Measurements from ENCODE around the gene RBMS3. TPM values are rescaled to one million over a fixed set of nuclear protein-coding genes. Genes with fewer than 3 reads are reported as not detected.

RBMS3 gene
- total RNA-seq, 1 donor from 2014 or later: 23.7 TPM

- H3K4me3 ChIP-seq (ENCODE audit: low read depth, low read length): no peak overlapping the region
- no peak for DNase-seq (ENCODE audit: low read depth)
- H3K27me3 ChIP-seq (ENCODE audit: control insufficient read depth, insufficient read depth, low read length): no peaks in the 10 kb centered on the region
- TF ChIP-seq, protein P1, sequence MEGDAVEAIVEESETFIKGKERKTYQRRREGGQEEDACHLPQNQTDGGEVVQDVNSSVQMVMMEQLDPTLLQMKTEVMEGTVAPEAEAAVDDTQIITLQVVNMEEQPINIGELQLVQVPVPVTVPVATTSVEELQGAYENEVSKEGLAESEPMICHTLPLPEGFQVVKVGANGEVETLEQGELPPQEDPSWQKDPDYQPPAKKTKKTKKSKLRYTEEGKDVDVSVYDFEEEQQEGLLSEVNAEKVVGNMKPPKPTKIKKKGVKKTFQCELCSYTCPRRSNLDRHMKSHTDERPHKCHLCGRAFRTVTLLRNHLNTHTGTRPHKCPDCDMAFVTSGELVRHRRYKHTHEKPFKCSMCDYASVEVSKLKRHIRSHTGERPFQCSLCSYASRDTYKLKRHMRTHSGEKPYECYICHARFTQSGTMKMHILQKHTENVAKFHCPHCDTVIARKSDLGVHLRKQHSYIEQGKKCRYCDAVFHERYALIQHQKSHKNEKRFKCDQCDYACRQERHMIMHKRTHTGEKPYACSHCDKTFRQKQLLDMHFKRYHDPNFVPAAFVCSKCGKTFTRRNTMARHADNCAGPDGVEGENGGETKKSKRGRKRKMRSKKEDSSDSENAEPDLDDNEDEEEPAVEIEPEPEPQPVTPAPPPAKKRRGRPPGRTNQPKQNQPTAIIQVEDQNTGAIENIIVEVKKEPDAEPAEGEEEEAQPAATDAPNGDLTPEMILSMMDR (IDR thresholded peaks at IDR 0.05; ENCODE audit: insufficient read depth, low read length, poor library complexity, severe bottlenecking): no peak
- H3K36me3 ChIP-seq (ENCODE audit: control insufficient read depth, insufficient read depth, low read length): no peaks in the 10 kb centered on the region
These were observed 638.7 kb downstream of the RBMS3 start for GRCh38 chr3:29919571-29919970.

GRCh38 chr3:29922992-29923746 lies 642.3 kb downstream of the RBMS3 start:
- TF ChIP-seq, protein P1 (IDR thresholded peaks at IDR 0.05; ENCODE audit: insufficient read depth, low read length, poor library complexity, severe bottlenecking): no peak
- H3K4me3 ChIP-seq (ENCODE audit: low read depth, low read length): no peak overlapping the region
- H3K27me3 ChIP-seq (ENCODE audit: control insufficient read depth, insufficient read depth, low read length): no peaks in the 10 kb centered on the region
- no peaks in the 10 kb centered on the region for H3K36me3 ChIP-seq (ENCODE audit: control insufficient read depth, insufficient read depth, low read length)
- peak; percentile 86 for DNase-seq (ENCODE audit: low read depth)

GRCh38 chr3:29924783-29925561 lies 644.1 kb downstream of the RBMS3 start:
- H3K4me3 ChIP-seq (ENCODE audit: low read depth, low read length): no peak overlapping the region
- no peak for DNase-seq (ENCODE audit: low read depth)
- TF ChIP-seq, protein P1 (IDR thresholded peaks at IDR 0.05; ENCODE audit: insufficient read depth, low read length, poor library complexity, severe bottlenecking): no peak
- no peaks in the 10 kb centered on the region for H3K27me3 ChIP-seq (ENCODE audit: control insufficient read depth, insufficient read depth, low read length)
- H3K36me3 ChIP-seq (ENCODE audit: control insufficient read depth, insufficient read depth, low read length): no peaks in the 10 kb centered on the region

DNA sequence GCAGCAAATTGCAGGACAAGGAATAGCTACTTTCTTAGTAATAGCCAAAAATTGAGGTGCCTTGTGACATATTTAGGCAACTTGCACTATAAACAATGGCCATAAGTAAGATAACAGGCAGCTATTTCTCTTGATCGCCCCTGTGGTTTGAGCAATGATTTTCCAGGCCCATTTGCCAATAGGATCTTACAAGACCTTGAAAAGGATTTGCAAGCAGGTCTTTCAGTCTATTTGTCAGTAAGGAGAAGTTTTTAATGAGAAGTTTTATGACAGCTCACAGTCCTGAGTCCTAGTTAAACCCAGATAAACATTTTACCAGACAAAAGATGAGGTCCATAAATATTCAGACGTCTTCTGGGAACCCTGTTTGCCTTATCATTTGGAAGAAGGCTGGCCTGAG lies 645.5 kb downstream of the RBMS3 start:
- no peak for DNase-seq (ENCODE audit: low read depth)
- no peaks in the 10 kb centered on the region for H3K27me3 ChIP-seq (ENCODE audit: control insufficient read depth, insufficient read depth, low read length)
- no peak overlapping the region for H3K4me3 ChIP-seq (ENCODE audit: low read depth, low read length)
- TF ChIP-seq, protein P1 (IDR thresholded peaks at IDR 0.05; ENCODE audit: insufficient read depth, low read length, poor library complexity, severe bottlenecking): no peak
- H3K36me3 ChIP-seq (ENCODE audit: control insufficient read depth, insufficient read depth, low read length): no peaks in the 10 kb centered on the region

DNA sequence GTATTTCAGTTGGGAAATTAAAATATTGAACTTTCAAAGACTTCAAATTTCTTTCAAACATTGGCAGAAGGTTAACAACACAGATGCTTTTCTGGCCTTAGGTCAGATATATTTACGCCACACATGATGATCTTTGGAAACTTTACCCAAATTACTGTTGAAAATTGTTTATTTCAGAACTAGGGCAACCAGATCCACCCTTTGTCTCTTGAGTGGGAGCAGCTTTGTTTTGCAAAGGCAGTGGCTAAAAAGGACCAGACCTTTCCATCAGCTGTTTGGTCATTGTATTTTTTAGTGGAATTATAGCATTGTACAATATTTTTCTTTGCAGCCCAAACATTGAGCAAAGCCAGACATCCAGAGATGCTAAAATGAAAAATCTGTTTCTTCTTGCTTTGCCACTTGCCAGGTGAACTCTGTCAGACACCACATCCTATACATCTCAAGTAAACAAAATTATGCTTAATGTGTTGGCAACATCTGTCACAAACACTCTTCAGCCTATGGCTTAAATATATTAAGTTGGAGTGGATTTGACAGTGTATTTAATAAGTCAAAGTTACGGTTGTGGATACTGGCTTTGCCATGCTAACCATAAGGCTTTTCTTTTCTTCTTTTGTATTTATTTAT lies 651.9 kb downstream of the RBMS3 start:
- no peaks in the 10 kb centered on the region for H3K27me3 ChIP-seq (ENCODE audit: control insufficient read depth, insufficient read depth, low read length)
- H3K36me3 ChIP-seq (ENCODE audit: control insufficient read depth, insufficient read depth, low read length): no peaks in the 10 kb centered on the region
- DNase-seq (ENCODE audit: low read depth): no peak
- TF ChIP-seq, protein P1 (IDR thresholded peaks at IDR 0.05; ENCODE audit: insufficient read depth, low read length, poor library complexity, severe bottlenecking): no peak
- H3K4me3 ChIP-seq (ENCODE audit: low read depth, low read length): no peak overlapping the region
